K562 (cell line): ENCODE results near the gene TXNDC15. TPM values are rescaled to one million over a fixed set of nuclear protein-coding genes. Genes with fewer than 3 reads are reported as not detected.

Experiments
- ATF4 ChIP-seq: fragments of 450-650 bp; formaldehyde crosslinking; IDR thresholded peaks from 2 replicates; pipeline ENCODE4 v1.4.0; 2022; ENCODE audit warnings: mild to moderate bottlenecking, moderate library complexity
- EGR1 ChIP-seq: fragments of 450-650 bp; conservative IDR thresholded peaks from 2 replicates; pipeline ENCODE4 v1.6.1; 2017; ENCODE audit warnings: mild to moderate bottlenecking
- NCOR1 ChIP-seq: fragments of 450-650 bp; IDR thresholded peaks from 2 replicates; pipeline ENCODE4 v1.6.1; 2016; ENCODE audit warnings: mild to moderate bottlenecking, moderate library complexity
- PCBP1 ChIP-seq: fragments of 200-400 bp; formaldehyde crosslinking; IDR thresholded peaks from 2 replicates; pipeline ENCODE4 v1.6.1; 2018; ENCODE audit warnings: mild to moderate bottlenecking, low read depth, low read length; ENCODE audit not compliant: poor library complexity, severe bottlenecking
- PRDM10 ChIP-seq: fragments of 450-650 bp; IDR thresholded peaks from 2 replicates; pipeline ENCODE4 v1.6.1; 2018; ENCODE audit not compliant: partially characterized antibody
- RNF219 ChIP-seq: fragments of 250-450 bp; sonication (Bioruptor Pico); IDR thresholded peaks from 2 replicates; pipeline ENCODE4 v1.5.0; 2022; ENCODE audit warnings: mild to moderate bottlenecking
- TOE1 ChIP-seq, 2 experiments: fragments of 450-650 bp in 1 of 2; sonication (generic) in 1 of 2; formaldehyde crosslinking in 1 of 2; IDR thresholded peaks; 2 replicates each; pipeline versions ENCODE4 v1.7.1 to v1.8.0; 2016 to 2022; ENCODE audit warnings: borderline replicate concordance in 2 of 2, mild to moderate bottlenecking in 2 of 2, antibody characterized with exemption in 1 of 2, inconsistent platforms in 1 of 2, low read depth in 1 of 2, missing genetic modification reagents in 1 of 2, moderate library complexity in 1 of 2
- YY1 ChIP-seq, 3 experiments: IDR thresholded peaks; 2 replicates each; pipeline ENCODE4 v1.6.1; 2011; ENCODE audit warnings: low read length in 2 of 3, mild to moderate bottlenecking in 2 of 3, moderate library complexity in 2 of 3, borderline replicate concordance in 1 of 3, control low read depth in 1 of 3, low read depth in 1 of 3; ENCODE audit not compliant: insufficient read depth in 3 of 3, insufficient replicate concordance in 2 of 3, control insufficient read depth in 1 of 3, insufficient read length in 1 of 3; ENCODE audit errors: extremely low read depth in 1 of 3
- ZNF143 ChIP-seq: sonication (generic); formaldehyde crosslinking; IDR thresholded peaks from 2 replicates; pipeline ENCODE4 v1.9.0; 2022; ENCODE audit warnings: mild to moderate bottlenecking, missing genetic modification reagents
- ZNF449 ChIP-seq: fragments of 250-450 bp; sonication (Bioruptor Pico); IDR thresholded peaks from 2 replicates; pipeline ENCODE4 v1.8.0; 2022; ENCODE audit warnings: moderate library complexity, mild to moderate bottlenecking, inconsistent platforms
- ZNF518B ChIP-seq: fragments of 250-450 bp; sonication (Bioruptor Pico); IDR thresholded peaks from 2 replicates; pipeline ENCODE4 v1.5.0; 2021; ENCODE audit warnings: mild to moderate bottlenecking, moderate library complexity
- ZNF778 ChIP-seq: fragments of 450-650 bp; formaldehyde crosslinking; IDR thresholded peaks from 2 replicates; pipeline ENCODE4 v1.4.0; 2020; ENCODE audit warnings: mild to moderate bottlenecking, moderate library complexity
- polyA plus RNA-seq, 8 experiments: library from polyadenylated mRNA; depleted of rRNA in 4 of 8; stranded (reverse) in 5 of 8; unstranded in 3 of 8; fragments of >200 nt; fragmentation: Nextera tagmentation in 2 of 8; fragmentation: Illumina TruSeq in 1 of 8; extraction: Ambion mirVana in 2 of 8; extraction: Trizol in 1 of 8; gene quantifications; 2 replicates each; pipeline versions ENCODE4 v1.2.1 to v1.2.3, GENCODE V29; 2011 to 2014; ENCODE audit warnings: inconsistent platforms in 1 of 8, missing spikeins in 1 of 8
- total RNA-seq, 7 experiments: library from RNA; depleted of rRNA in 6 of 7; stranded (reverse); fragments of >200 nt in 6 of 7; fragmentation: Illumina TruSeq in 2 of 7; extraction: Trizol in 2 of 7; gene quantifications; 2 replicates each; pipeline versions ENCODE4 v1.2.1 to v1.2.3, GENCODE V29; 2011 to 2021; ENCODE audit warnings: low replicate concordance in 1 of 7

The TXNDC15 gene
- total and polyA plus RNA-seq, 9 of the 15 experiments (the other 6 are each of a cell fraction or from before 2014, with no cell fraction given): 3.0 to 15.4 (median 12.3) TPM

- TF ChIP-seq ATF4: 0 out of 2 replicates have a peak, but pooled peaks have one; percentile 17
- TF ChIP-seq PCBP1: no peak
- TF ChIP-seq TOE1 (IDR thresholded peaks at IDR 0.05; ENCODE audit: borderline replicate concordance): no peak
- 0 out of 2 replicates have a peak, but pooled peaks have one; percentile 72 for TF ChIP-seq TOE1 (CRISPR knock-in tag; IDR thresholded peaks at IDR 0.05; ENCODE audit: borderline replicate concordance, low read depth)
- no peak for TF ChIP-seq ZNF449 (CRISPR knock-in tag)
- no peak for TF ChIP-seq PRDM10
- TF ChIP-seq RNF219 (CRISPR knock-in tag): no peak
- TF ChIP-seq EGR1: peak; percentile 79
- TF ChIP-seq NCOR1: peak; percentile 21; the same call in 1 of the 2 replicates
- TF ChIP-seq YY1 (IDR thresholded peaks at IDR 0.05; ENCODE audit: borderline replicate concordance in 1 of 3, control insufficient read depth in 1 of 3, extremely low read depth in 1 of 3, insufficient read depth in 3 of 3, insufficient read length in 1 of 3, insufficient replicate concordance in 2 of 3, low read depth in 1 of 3, low read length in 2 of 3): peak; percentile 69 to 94 (median 91)
- no peak for TF ChIP-seq ZNF778 (CRISPR knock-in tag)
- no peak for TF ChIP-seq ZNF143 (CRISPR knock-in tag)
- TF ChIP-seq ZNF518B: no peak
These were observed 30.6 kb downstream of the TXNDC15 start, which contains the start of gene PCBD2 (continued) for GRCh38 chr5:134904610-134905245.
